HG02938 (cell line): Measurements from ENCODE around the gene NPSR1.
"Not testable (repeated sequence)": the region's sequence is repeated elsewhere in the genome, so short reads cannot be mapped to it uniquely, and the experiment has no call there.

Source experiments
- ATAC-seq: cut with Tn5 transposase; IDR thresholded peaks from one replicate; pipeline ENCODE4 v1.9.1; 2021; ENCODE audit warnings: mild to moderate bottlenecking, moderate library complexity; ENCODE audit not compliant: unreplicated experiment

Gene NPSR1

DNA sequence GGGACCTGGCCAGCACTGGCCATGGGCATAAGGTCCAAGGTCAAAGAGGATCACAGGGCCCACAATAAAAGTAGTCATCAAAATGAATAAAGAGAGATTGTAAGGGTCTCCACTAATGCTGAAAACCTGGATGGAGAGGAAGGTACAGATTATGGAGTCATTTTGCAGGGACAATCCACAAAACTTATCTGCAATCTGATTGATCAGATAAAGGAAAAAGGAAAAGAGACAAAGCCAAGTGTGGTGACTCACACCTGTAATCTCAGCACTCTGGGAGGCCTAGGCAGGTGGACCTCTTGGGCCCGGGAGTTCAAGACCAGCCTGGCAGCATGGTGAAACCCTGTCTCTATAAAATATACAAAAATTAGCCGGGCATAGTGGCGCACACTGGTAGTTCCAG is 174.0 kb downstream of the NPSR1 start:
- no peak for ATAC-seq

DNA sequence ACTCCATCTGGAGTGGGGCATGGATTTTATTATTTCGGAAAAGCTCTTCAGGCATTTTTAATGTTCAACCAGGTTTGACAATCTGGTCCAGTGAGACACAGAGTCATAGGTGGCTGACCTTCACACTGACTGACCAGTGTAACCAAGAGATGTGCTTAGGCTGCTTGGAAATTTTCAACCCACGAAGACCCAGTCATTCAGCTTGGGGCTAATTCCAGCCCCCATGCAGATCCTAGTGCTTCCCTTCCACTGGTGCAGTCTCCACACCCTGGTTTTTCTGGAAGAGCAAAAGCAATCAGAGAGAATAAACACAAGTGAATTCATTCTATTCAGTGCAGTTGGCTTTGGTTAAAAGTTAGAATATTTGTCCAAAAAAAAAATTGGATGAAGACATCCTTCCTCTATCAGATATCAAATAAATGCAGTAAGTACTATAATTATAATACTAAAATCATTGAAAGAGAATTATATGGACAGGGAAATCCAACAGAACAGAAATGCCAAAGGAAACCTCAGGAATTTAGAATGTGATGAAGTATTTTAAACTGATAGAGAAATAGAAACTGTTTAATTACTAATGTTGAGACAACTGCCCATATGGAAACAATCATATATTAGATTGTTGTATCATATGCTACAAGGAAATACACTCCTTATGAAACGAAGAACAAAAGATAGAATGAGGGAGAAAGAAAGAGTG is 178.0 kb downstream of the NPSR1 start:
- no peak for ATAC-seq

DNA sequence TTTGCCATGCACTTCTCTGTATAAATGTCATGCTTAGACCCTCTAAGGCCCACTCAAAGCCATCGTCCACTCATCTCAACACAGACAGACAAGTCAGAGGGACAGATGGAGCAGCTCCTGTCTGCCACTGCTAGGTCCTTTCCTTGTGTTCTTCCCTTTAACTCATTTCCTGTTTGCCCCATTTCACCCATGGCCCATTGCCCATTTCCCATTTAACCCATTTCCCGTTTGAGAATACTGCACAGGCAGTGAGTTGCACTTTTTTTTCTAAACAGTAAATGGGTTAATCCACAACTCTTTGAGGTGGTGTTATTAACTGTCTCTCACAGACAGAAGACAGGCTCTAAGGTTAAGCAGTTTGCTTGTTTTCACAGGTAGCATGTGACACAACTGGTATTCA is 179.3 kb downstream of the NPSR1 start:
- no peak for ATAC-seq

DNA sequence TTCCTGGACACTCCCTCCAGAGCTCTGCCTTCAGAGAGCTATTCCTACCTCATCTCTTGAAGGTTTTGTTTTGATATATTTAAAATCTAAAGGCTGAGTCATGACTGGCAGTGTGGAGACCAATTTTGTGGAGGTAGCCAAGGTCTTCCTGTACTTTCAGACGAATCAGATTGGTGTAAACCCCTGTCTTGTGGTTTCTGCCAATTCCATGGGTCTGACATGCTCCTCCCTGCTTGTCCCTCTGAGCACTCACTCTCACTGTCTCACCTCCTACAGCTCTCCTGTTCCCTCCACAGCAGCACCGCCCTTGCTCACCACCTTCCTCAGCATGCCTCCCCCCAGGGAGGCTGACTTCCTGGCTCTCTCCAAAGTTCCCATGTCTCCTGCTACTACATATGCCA is 179.8 kb downstream of the NPSR1 start:
- no peak for ATAC-seq

DNA sequence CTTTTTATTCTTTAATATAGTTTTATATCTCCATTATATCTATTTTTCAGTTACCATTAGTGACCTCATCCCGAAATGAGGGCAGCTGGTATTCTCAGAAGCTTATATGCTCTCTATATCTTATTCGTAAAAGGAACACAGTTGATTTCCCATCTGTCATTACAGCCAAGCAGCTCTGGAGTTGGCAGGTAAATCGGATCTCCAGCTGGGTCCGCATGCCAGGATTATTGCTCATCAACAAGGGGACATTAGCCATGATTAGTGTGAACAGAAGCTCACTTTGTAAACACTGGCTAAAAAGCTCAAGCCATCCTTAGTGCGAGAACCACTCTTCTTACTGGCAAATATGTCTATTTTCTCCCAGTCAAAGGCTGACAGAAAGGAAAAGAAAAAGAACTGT is 180.3 kb downstream of the NPSR1 start:
- ATAC-seq, result no peak

DNA sequence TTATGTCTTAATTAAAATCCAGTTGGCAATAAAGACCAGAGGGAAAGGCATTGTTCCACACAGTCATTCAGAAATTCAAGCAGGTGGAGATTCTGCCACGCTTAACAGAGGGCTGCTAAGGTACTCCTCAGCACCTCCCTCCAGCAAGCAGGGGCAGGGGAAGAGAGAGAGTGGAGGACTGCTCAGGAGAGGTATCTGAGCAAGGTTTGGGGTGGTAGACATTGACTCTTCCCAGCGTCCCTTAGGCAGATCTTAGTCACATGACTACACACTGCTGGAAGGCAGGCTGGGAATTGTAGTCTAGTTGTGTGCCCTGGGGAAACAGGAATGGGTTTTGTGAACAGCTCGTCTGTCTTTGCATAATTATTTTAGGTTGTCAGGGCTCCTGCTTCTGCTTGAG is 181.6 kb downstream of the NPSR1 start:
- ATAC-seq, result no peak

DNA sequence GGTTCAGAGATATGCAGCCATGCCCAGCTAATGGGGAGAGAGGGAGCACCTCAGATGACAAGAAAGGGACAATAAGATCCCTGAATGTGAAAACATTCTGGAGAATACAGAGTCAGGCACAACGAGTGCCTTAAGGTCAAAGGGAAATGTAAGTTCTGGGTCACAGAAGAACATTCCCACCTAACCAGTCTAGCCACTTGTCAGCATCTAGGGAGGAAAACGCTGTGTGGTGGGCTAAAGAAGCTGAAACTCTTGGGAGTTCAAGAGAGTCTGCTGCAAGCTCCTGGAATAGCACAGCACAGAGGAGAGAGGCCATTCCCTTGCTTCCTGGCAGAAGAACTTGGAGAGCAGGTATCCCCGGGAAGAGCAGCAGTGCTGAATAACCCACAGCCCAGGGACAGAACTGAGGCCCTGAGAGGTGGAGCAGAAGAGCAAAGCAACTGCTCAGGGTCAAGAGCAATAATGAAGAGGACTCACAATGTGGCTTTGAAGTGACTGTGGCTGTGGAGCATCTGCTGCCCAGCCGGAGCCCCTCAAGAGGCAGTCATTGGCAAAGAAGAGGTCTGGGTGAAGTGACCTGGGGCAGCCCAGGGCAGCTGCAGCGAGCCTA is 182.3 kb downstream of the NPSR1 start:
- no peak for ATAC-seq

DNA sequence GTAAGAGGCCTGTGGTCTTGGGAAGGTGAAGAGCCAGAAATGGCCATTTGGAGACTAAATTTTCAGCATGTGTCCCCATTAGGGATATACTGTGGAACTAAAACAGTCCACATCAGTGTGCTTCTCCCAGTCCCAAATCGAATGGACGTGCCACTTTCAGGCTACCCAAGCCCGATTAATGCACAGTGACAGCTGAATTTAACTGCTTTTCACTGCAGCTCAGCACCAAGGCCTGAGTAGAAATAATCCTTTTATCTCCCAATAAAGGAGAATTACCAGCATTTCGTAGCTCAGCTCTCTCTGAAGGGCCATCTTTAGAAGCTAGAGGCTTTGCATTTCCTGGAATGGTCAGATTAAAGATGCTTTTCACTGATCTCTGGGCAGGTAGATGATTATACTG is 183.3 kb downstream of the NPSR1 start:
- ATAC-seq, result no peak

DNA sequence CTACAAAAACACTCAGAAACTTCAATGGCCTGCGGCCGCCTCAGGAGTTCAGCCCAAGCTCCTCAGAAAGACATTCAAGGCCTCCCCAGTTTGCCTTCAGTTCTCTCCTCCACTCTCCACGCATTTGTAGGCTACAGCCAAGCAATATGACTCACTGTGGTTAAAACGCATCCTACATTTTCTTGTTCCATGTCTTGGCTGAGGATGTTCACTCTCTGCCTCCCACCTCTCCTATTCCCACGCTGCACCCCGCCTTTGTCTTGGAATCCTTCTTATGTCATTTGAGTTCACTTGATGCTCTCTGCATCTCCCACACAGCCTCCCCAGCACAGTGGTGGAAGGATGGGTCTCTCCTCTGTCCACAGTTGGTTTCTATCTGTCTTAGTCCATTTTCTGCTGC is 184.8 kb downstream of the NPSR1 start:
- ATAC-seq, result no peak

DNA sequence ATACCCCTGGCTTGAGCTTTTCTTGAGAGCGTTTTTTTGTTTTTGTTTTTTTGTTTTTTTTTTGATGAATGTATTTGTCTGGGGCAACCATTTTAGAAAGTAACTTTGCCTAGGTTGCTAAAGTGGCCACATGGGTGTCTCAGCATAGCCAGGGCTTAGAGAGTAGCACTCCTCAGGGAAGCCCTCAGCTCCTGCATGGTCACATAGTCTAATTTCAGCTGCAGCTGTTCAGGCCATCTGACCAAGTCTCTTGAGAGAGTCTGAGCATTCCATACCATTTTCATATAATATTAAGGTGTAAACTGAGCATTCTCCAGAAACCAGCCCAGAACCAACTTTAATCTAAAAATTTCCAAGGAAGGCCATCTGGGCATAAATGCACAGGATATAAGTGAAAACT is 186.4 kb downstream of the NPSR1 start:
- ATAC-seq, result no peak

DNA sequence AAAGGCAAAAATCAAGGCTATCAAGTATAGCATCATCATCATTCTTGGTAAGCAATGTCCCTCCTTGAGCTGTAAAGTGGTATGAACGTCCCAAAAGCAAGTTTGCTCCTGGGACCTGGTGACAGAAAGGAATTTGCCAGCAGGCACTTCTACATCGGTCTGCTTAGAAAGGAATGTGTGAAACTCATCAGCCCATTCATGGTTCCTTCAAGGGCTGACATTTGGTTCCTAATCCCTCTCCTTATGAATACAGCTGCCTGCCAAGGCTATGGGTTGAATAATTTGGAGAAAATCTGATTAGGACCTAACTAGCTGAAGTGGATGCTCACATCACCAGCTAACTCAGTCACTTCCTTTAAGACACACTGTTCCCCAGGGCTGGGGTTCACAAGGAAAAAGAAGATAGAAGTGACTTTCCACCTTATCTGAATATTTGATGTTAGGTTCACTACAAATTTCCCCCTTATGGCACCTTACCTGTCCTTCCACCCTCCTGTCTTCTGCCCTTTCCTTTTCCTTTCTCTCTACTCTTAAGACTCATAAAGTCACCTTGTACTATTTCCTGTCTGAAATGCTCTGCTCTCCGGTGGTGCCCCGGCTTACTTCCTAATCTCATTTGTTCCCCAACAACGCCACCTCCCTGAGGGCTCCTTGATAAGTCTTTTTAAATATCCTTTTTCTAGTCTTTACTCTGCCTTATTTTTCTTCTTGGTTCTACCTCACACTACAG is 187.1 kb downstream of the NPSR1 start:
- ATAC-seq, result no peak

DNA sequence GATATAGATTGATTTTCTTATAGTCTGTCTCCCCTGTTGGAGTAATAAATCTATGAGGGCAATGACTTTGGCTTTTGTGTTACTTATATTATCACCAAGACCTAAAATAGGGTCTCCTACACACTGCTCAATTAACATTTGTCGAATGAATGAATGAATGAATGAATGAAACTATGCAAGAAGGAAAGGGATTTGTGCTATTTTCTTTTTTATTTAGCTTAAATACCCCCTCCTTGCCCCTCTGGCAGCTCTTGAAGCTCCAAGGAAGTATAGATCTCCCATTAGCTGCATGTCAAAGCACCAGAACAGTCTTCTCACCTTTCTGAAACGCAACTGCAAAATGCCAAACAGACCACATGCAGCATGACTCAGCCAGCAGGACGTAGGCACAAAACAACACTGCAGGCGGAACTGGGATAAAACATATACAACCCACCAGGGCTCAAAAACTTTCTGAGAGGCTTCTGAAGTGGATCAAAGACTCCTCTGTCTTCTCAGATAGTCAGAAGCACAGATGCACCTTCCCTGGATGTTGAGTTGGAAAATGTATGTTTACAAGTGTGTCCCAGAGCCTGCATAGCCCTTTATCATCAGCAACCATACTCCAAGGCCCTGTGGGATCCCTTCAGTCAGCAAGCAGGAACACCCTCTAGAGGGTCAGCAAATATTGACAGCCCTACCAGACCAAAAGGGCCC is 187.8 kb downstream of the NPSR1 start:
- ATAC-seq, result no peak

DNA sequence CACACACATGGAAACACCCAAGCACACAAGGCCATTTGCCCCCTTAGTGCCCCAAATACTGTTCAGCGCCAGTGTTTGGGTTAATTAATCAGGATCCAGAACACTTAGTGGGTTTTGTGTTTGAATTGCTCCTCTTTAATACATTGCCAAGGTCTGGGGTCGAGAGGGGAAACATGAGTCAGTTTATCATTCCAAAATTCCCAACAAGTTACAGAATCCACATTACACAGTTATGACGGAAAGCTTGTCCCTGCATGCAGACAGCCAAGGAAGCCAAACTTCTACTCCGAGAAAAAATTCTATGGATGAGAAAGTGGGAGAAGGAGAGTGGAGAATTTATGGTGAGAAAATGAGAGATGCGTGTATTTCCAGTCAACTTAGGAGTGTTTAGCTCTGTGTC is 189.0 kb downstream of the NPSR1 start:
- no peak for ATAC-seq

DNA sequence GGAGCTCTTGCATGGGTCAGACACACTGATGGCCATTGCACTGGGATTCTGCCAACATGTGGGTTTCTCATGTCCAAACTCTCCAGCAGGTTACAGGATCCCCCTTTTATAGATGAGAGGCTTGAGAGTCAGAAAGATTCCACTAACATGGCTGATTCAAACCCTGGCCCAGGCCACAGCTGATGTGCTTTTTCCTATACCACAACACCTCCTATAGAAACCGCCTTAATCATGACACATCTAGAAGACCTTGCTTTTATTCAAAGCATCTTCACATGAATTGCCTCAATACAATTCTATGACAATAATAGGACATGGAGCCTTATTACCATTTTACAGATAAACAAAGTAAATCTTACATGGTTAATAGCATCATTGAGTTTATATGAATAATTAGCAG is 190.7 kb downstream of the NPSR1 start:
- no peak for ATAC-seq

DNA sequence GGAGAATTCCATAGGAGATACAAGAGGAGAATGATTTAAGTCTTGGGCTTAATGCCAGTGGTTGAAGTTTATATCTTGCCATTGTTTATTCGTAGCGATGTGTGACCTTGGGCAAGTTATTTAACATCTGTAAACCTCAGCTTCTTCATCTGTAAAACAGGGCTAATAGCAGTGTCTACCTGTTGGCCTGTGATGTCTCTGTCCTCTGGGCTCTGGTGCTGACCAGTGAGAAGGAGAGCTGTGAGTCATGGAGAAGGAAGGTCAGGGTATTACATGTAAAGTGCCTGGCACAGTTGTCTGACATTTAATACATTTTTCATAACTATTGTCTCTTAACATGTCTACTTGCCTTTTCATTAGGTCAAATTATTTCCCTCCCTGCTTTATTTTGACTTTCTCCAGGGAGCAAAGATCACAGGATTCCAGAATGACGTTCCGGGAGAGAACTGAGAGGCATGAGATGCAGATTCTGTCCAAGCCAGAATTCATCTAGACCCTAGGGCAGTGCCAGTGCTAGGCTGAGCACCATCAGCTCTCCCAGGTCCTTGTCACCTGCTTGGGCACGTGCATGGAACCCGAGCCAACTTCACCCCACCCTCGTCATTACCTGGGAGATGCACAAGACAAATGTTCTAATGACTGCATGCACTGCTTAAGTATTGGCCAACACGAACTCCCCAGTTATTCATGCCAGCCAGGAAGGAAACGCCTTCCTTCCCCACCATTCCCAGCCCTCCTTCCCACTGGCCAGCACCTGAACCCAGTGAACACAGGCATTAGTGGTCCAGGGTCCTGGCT is 191.3 kb downstream of the NPSR1 start:
- no peak for ATAC-seq

DNA sequence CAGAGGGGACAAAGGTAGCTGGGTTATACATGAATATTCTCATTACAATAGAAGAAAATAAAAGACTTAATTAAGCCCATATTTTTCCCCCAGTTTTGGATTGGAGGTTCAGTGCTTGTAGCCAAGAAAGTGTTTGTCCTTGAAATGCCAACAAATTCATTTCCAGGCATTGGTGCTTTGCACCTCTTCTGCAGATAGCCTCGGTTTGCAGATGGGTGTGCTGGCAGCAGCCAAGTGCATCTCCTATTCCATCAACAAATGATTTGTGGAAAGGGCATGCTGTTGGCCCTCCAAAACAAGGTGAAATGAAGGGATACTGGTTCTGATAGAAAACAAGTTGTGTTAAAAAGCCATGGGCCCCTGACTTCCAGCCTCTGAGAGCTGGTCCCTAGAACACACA is 192.0 kb downstream of the NPSR1 start:
- ATAC-seq, result no peak

DNA sequence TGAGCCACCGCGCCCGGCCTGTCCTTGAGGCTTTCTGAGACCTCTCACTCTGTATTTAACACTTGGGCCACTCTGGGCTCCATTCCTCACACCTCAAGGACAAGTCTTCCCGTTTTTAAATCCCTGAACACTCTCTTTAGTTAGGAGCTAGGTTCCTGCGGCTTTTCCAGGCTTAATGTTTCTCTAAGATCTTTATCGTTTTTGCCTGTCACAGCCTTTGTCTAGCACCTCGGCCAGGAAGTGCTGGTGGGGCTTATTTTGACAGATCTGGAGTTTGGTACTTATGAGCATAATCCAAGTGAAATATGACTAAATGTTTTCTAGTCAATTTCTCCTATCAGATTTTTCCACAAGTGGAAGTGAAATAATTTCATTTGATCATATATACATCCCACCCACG is 192.7 kb downstream of the NPSR1 start:
- ATAC-seq, result no peak

DNA sequence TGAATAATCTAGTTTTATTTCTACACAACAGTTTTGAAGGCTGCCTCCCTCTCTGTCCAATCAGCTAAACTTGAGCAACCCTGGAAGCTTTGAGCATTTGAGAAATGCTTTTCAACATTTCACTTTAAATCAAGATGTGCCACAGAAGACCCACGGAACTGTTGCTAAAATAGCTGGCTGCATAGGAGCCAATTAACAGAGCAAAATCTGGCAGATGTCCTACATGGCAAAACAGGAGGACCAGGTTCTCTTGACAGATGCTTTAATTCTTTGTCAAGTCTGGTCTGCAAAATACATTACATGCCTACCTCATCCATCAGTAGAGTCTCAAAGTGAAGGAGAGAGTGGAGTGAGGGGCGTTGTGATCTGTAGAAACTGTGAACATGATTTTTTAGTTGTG is 193.4 kb downstream of the NPSR1 start:
- no peak for ATAC-seq

DNA sequence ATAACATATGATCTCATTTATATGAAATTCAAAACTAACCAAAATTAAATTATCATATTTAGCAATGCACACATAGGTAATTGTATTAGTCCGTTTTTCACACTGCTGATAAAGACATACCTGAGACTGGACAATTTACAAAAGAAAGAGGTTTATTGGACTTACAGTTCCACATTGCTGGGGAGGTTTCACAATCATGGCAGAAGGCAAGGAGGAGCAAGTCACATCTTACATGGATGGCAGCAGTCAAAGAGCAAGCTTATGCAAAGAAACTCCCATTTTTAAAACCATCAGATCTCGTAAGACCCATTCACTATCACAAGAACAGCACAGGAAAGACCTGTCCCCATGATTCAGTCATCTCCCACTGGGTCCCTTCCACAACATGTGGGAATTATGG is 200.4 kb downstream of the NPSR1 start:
- ATAC-seq, result not testable (repeated sequence)

DNA sequence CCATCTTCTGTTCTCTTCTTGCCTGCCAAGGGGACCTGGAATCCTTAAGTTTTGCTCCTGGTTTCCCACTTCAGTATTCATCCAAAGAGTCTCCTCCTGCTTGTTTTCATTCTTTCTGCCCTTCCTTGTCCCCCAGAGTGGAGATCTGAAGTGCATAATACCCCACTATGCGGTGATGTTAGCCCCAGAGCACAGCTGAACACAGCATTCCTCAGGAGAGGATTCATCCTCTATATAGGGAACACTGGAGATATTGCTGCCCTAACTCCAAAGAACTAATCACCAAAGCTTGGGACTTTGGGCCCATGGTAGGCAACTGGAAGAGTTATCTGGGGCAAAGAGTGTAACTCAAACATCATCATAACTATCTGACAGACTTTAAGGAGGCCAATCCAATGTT is 201.3 kb downstream of the NPSR1 start:
- not testable (repeated sequence) for ATAC-seq

DNA sequence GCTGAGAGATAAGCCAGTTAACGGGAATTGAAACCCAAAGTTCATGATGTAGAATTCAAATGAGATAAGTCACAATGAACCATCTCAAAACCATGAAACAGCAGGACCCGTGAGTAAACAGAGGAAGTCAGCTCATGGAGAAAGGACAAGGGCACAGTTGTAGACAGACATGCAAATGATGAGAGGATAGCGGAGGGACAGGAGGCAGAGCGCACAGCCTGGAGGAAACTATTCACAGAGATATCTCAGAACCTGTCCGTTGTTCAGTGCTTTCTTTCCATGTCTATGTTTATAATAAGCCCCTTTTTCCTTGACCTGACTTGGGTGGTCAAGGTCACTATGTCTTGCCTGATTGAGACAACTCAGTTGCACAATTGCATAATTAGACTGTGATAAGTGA is 208.2 kb downstream of the NPSR1 start:
- ATAC-seq, result not testable (repeated sequence)
